ENCODE measurements around the gene TFCP2. TPM values are rescaled to one million over a fixed set of nuclear protein-coding genes. Genes with fewer than 3 reads are reported as not detected.
"Not testable (repeated sequence)": the region's sequence is repeated elsewhere in the genome, so short reads cannot be mapped to it uniquely, and the experiment has no call there.

Gene TFCP2
- total and polyA plus RNA-seq, 11 donors = 8.3 to 28.8 (median 19.3) TPM

DNA sequence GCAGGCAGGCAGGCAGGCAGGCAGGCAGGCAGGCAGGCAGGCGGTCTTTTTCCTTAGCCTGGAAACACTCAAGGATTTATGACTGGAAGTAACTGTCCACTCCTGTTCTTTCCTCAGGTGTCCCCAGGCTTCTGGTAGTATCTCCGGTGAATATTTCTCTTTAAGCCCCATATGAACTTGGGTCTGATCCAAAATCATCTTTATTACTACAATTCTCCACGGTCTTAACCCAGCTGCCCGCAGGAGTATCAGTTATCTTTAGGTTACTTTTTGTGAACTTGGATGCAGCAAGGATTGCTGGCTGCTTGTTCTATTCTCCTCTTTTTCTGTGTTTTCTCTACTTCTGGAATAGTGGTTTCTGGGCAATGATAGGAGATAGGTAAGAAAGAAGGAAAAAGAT lies 92.8 kb downstream of the TFCP2 start:
- Histone ChIP-seq H3K27me3 (no peaks in the 10 kb centered on the region), H3K9me3 (no peaks in the 10 kb centered on the region), H3K36me3 (peaks cover 0 to 10% (median 0%) of the 10 kb centered on the region in 9 donors), H3K4me3 (no peak overlapping the region), H3K27ac (no peak overlapping the region), H3K4me1 (peaks cover 0 to 58% (median 47%) of the 10 kb centered on the region in 12 donors)
- TF ChIP-seq POLR2A (IDR thresholded peaks at IDR 0.05) = no peak
- TF ChIP-seq, protein P1, sequence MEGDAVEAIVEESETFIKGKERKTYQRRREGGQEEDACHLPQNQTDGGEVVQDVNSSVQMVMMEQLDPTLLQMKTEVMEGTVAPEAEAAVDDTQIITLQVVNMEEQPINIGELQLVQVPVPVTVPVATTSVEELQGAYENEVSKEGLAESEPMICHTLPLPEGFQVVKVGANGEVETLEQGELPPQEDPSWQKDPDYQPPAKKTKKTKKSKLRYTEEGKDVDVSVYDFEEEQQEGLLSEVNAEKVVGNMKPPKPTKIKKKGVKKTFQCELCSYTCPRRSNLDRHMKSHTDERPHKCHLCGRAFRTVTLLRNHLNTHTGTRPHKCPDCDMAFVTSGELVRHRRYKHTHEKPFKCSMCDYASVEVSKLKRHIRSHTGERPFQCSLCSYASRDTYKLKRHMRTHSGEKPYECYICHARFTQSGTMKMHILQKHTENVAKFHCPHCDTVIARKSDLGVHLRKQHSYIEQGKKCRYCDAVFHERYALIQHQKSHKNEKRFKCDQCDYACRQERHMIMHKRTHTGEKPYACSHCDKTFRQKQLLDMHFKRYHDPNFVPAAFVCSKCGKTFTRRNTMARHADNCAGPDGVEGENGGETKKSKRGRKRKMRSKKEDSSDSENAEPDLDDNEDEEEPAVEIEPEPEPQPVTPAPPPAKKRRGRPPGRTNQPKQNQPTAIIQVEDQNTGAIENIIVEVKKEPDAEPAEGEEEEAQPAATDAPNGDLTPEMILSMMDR (IDR thresholded peaks at IDR 0.05) = no peak
- DNase-seq (no peak), ATAC-seq (no peak)
- intact Hi-C loops (cut with DNase I) = loop anchor here in 3 of 10 donors (5.0 to 10.0 kb wide), 3 partner anchors 33 to 165 kb away; partner anchors contain the start of genes LETMD1 (in 2 of the 3) and DAZAP2 (in 1 of the 3)
- 73 to 76% (median 74%) methylated on average over 4 of the region's 4 CpGs for WGBS, 4 donors

DNA sequence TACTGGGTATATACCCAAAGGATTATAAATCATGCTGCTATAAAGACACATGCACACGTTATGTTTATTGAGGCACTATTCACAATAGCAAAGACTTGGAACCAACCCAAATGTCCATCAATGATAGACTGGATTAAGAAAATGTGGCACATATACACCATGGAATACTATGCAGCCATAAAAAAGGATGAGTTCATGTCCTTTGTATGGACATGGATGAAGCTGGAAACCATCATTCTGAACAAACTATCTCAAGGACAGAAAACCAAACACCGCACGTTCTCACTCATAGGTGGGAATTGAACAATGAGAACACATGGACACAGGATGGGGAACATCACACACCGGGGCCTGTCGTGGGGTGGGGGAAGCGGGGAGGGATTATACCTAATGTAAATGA lies 94.1 kb downstream of the TFCP2 start:
- H3K4me1 ChIP-seq = peaks cover 0 to 59% (median 49%) of the 10 kb centered on the region in 12 donors
- not testable (repeated sequence) for DNase-seq

DNA sequence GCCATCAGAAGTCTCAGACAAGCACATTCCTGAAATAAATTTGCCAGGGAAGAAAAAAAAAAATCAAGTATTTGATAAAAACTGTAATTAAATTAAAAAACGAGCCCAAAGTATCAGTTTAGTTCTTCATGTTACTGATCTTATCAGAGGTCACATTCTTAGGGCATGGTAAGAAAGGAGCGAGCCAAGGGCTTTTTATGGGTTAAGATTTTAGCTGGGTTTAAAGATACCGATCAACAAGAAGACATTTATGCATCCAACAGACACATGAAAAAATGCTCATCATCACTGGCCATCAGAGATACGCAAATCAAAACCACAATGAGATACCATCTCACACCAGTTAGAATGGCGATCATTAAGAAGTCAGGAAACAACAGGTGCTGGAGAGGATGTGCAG lies 94.6 kb downstream of the TFCP2 start:
- 69 to 77% (median 77%) methylated on average over 5 of the region's 5 CpGs for WGBS, 4 donors

More for the DNA sequence above, 94.1 kb downstream of the TFCP2 start:
- ATAC-seq; H3K27me3 ChIP-seq; H3K9me3 ChIP-seq; H3K27ac ChIP-seq; H3K4me3 ChIP-seq; intact Hi-C loops (cut with DNase I): not testable (repeated sequence)
- H3K36me3 ChIP-seq = peaks cover 0 to 16% (median 5%) of the 10 kb centered on the region in 9 donors
- 93 to 97% (median 96%) methylated on average over 6 of the region's 6 CpGs for WGBS, 4 donors

DNA sequence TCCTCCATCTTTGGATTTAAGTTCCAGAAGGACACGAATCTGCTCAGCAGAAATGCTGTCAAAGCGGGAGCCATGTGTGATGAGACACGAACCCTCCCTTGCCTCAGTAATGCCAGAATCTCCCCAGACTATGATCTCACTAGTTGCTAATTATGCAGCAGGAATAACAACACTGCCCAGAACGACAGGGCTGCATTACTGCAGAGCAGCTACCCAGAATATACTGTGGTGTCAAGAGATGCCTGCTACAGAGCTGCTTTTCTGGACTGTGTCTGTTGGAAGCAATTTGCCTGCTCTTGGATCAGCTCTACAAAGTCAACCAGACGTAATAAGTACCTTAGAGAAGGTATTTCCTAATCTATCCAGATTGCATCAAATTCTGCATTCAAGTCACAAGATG lies 95.0 kb downstream of the TFCP2 start:
- ATAC-seq (peak; percentile 87 to 94 (median 92)), DNase-seq (peak in 4 of 5 donors; percentile 34 to 51 (median 39))
- no peaks in the 10 kb centered on the region for H3K27me3 ChIP-seq
- peak overlapping the region in 1 of 12 donors; percentile 3 for H3K4me3 ChIP-seq
- H3K36me3 ChIP-seq = peaks cover 0 to 25% (median 15%) of the 10 kb centered on the region in 9 donors
- H3K27ac ChIP-seq = peak overlapping the region in 10 of 12 donors; percentile 0 to 81 (median 46)
- no peaks in the 10 kb centered on the region for H3K9me3 ChIP-seq
- TF ChIP-seq, protein P1 (IDR thresholded peaks at IDR 0.05) = no peak
- no peak for TF ChIP-seq POLR2A (IDR thresholded peaks at IDR 0.05)
- WGBS, 4 donors = 30 to 38% (median 33%) methylated on average over 5 of the region's 5 CpGs
- intact Hi-C loops (cut with DNase I) = no loop called here
- peaks cover 0 to 59% (median 47%) of the 10 kb centered on the region in 12 donors for H3K4me1 ChIP-seq

More for the DNA sequence above, 94.6 kb downstream of the TFCP2 start:
- peaks cover 0 to 21% (median 10%) of the 10 kb centered on the region in 9 donors for H3K36me3 ChIP-seq
- H3K27me3 ChIP-seq; H3K4me3 ChIP-seq; intact Hi-C loops (cut with DNase I); DNase-seq; ATAC-seq; H3K9me3 ChIP-seq: not testable (repeated sequence)
- peaks cover 0 to 59% (median 47%) of the 10 kb centered on the region in 12 donors for H3K4me1 ChIP-seq
- H3K27ac ChIP-seq = peak overlapping the region in 7 of 12 donors; percentile 0 to 81 (median 51)

DNA sequence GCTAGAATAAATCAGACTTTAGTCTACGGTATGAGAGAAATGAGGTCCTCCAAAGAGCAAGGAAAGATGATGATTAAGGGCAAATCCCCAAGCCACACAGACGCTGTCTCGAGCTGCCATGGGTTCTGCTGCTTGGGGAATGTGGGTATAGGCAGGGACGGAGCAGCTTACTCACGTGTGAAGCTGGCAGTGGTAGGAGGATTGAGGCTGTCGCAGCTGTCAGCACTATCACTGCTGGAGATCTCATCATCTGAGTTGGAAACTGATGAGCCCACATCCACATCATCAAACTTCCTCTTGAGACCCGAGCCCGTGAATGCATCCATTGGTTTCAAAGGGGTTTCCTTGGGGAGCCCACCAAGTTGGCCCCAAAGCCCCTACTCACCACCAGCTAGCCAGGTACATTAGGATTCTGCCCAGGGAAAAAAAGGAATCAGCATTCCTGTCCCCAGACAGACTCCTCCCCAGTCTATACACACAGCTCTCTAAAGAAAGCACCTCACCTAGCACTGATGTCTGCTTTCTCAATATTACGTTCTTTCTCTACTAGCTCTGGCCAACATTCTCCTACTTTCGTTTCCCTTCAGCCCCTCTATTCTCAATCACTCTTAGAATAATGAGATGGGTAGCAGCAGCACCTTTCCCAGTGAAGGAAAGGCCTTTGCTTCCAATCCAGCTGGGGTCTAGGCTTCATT lies 96.6 kb downstream of the TFCP2 start:
- H3K27ac ChIP-seq = peak overlapping the region in 2 of 12 donors; percentile 59 to 81
- no peak for ATAC-seq

More for the DNA sequence above, 96.6 kb downstream of the TFCP2 start:
- Histone ChIP-seq H3K4me3 (no peak overlapping the region), H3K4me1 (peaks cover 0 to 48% (median 34%) of the 10 kb centered on the region in 12 donors), H3K9me3 (no peaks in the 10 kb centered on the region), H3K27me3 (no peaks in the 10 kb centered on the region), H3K36me3 (peaks cover 0 to 39% (median 30%) of the 10 kb centered on the region in 9 donors)
- 75 to 86% (median 76%) methylated on average over 10 of the region's 10 CpGs for WGBS, 4 donors
- TF ChIP-seq, protein P1 (IDR thresholded peaks at IDR 0.05) = no peak
- TF ChIP-seq POLR2A (IDR thresholded peaks at IDR 0.05) = no peak
- DNase-seq = no peak
- intact Hi-C loops (cut with DNase I) = no loop called here
